ENCODE results near the gene RGS7. TPM values are rescaled to one million over a fixed set of nuclear protein-coding genes. Genes with fewer than 3 reads are reported as not detected.

RGS7 gene
- total RNA-seq, 6 experiments from 2014 or later = not detected

- no peak overlapping the region for H3K4me3 ChIP-seq
- TF ChIP-seq POLR2A (IDR thresholded peaks at IDR 0.05) = no peak
- no peak for TF ChIP-seq CTCF (IDR thresholded peaks at IDR 0.05)
Measured at GRCh38 chr1:241250465-241250864, 106.5 kb downstream of the RGS7 start.

GRCh38 chr1:241240069-241240468, 116.9 kb downstream of the RGS7 start:
- ATAC-seq = no peak

More at GRCh38 chr1:241250465-241250864, 106.5 kb downstream of the RGS7 start:
- WGBS (ENCODE audit: insufficient coverage, low coverage, low lambda C conversion rate, missing lambda C conversion rate) = 83% methylated on average over 1 of the region's 1 CpG
- H3K36me3 ChIP-seq = no peaks in the 10 kb centered on the region
- intact Hi-C loops (cut with DNase I) = no loop called here
- H3K27ac ChIP-seq = no peak overlapping the region
- no peak for ATAC-seq
- no peaks in the 10 kb centered on the region for H3K4me1 ChIP-seq
- H3K27me3 ChIP-seq = no peaks in the 10 kb centered on the region
- no peaks in the 10 kb centered on the region for H3K9me3 ChIP-seq
- DNase-seq = no peak

GRCh38 chr1:241237873-241238272, 119.1 kb downstream of the RGS7 start:
- Histone ChIP-seq H3K9me3 (no peaks in the 10 kb centered on the region), H3K27ac (no peak overlapping the region), H3K27me3 (no peaks in the 10 kb centered on the region), H3K4me1 (no peaks in the 10 kb centered on the region), H3K36me3 (no peaks in the 10 kb centered on the region), H3K4me3 (no peak overlapping the region)
- intact Hi-C loops (cut with DNase I) = no loop called here
- 43% methylated on average over 7 of the region's 8 CpGs for WGBS (ENCODE audit: insufficient coverage, low coverage, low lambda C conversion rate, missing lambda C conversion rate)
- no peak for ATAC-seq
- no peak for DNase-seq
- TF ChIP-seq POLR2A (IDR thresholded peaks at IDR 0.05) = no peak
- TF ChIP-seq CTCF (IDR thresholded peaks at IDR 0.05) = no peak

More at GRCh38 chr1:241240069-241240468, 116.9 kb downstream of the RGS7 start:
- intact Hi-C loops (cut with DNase I) = no loop called here
- H3K4me1 ChIP-seq = no peaks in the 10 kb centered on the region
- TF ChIP-seq CTCF (IDR thresholded peaks at IDR 0.05) (no peak), POLR2A (IDR thresholded peaks at IDR 0.05) (no peak)
- H3K27ac ChIP-seq = no peak overlapping the region
- H3K4me3 ChIP-seq = no peak overlapping the region
- WGBS (ENCODE audit: insufficient coverage, low coverage, low lambda C conversion rate, missing lambda C conversion rate) = 55% methylated on average over 5 of the region's 5 CpGs
- H3K27me3 ChIP-seq = no peaks in the 10 kb centered on the region
- DNase-seq = no peak
- H3K9me3 ChIP-seq = no peaks in the 10 kb centered on the region
- no peaks in the 10 kb centered on the region for H3K36me3 ChIP-seq

- ATAC-seq (no peak), DNase-seq (no peak)
- 58% methylated on average over 2 of the region's 2 CpGs for WGBS (ENCODE audit: insufficient coverage, low coverage, low lambda C conversion rate, missing lambda C conversion rate)
- TF ChIP-seq POLR2A (IDR thresholded peaks at IDR 0.05) (no peak), CTCF (IDR thresholded peaks at IDR 0.05) (no peak)
- intact Hi-C loops (cut with DNase I) = no loop called here
- H3K4me1 ChIP-seq = no peaks in the 10 kb centered on the region
- H3K36me3 ChIP-seq = no peaks in the 10 kb centered on the region
- H3K27me3 ChIP-seq = no peaks in the 10 kb centered on the region
- no peak overlapping the region for H3K27ac ChIP-seq
- no peak overlapping the region for H3K4me3 ChIP-seq
- no peaks in the 10 kb centered on the region for H3K9me3 ChIP-seq
Measured at GRCh38 chr1:241235256-241235897, 121.6 kb downstream of the RGS7 start.

Measured in right lobe of liver (tissue), 6 donors.